HEK293T (cell line): ENCODE measurements around the gene DKKL1.

ENCODE experiments used
- ARNT ChIP-seq: fragments of 450-650 bp; IDR thresholded peaks from 2 replicates; pipeline ENCODE4 v1.6.1; 2017; ENCODE audit warnings: mild to moderate bottlenecking
- ELF4 ChIP-seq: fragments of 450-650 bp; IDR thresholded peaks from 2 replicates; pipeline ENCODE4 v1.6.1; 2017; ENCODE audit warnings: antibody characterized with exemption
- FOXA1 ChIP-seq: fragments of 450-650 bp; IDR thresholded peaks from 2 replicates; pipeline ENCODE4 v1.6.1; 2016; ENCODE audit warnings: mild to moderate bottlenecking
- FOXK2 ChIP-seq: fragments of 450-650 bp; IDR thresholded peaks from 2 replicates; pipeline ENCODE4 v1.6.1; 2016; ENCODE audit warnings: mild to moderate bottlenecking
- FOXM1 ChIP-seq: fragments of 450-650 bp; IDR thresholded peaks from 2 replicates; pipeline ENCODE4 v1.6.1; 2017; ENCODE audit warnings: mild to moderate bottlenecking, borderline replicate concordance
- HDGF ChIP-seq: fragments of 450-650 bp; IDR thresholded peaks from 2 replicates; pipeline ENCODE4 v1.6.1; 2017; ENCODE audit warnings: antibody characterized with exemption, borderline replicate concordance
- SUZ12 ChIP-seq: fragments of 450-650 bp; IDR thresholded peaks from 2 replicates; pipeline ENCODE4 v1.6.1; 2016; ENCODE audit warnings: mild to moderate bottlenecking
- ZNF384 ChIP-seq: fragments of 450-650 bp; IDR thresholded peaks from 2 replicates; pipeline ENCODE4 v1.6.1; 2016

DNA sequence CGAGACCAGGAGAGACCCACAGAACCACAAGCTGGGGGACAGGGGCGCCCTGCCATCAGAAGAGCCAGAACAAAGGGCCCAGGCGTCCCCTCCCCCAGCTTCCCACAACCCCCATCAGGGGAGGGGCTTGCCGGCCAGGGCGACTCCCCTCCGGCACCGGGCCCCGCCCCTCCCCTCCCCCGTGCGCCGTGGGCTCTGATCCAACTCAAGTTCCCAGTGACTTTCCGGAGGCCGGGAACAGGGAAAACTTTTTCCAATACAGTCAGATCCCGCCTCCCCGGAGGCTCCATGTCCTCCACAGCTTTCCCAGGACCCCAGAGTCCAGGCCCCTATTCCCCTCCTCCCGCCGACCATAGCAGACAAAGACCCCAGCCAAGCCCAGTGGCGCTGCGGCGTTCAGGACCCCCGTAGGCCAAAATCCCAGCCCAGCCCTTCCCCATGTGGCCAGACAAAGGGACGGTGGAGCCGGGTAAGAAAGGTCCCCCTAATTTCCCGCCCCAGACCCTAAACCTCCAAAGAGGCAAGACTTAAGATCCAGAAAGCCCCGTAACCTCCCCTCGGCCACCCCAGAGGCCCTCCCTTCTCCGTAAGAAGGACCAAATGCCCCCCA lies 2.1 kb upstream of the DKKL1 start:
- no peak for TF ChIP-seq FOXM1
- TF ChIP-seq HDGF, result no peak
- no peak for TF ChIP-seq SUZ12
- TF ChIP-seq FOXK2, result no peak
- TF ChIP-seq ARNT, result no peak
- TF ChIP-seq ZNF384, result no peak
- TF ChIP-seq FOXA1, result no peak
- TF ChIP-seq ELF4, result no peak
